GM19099 (cell line): ENCODE data around the gene CASP10.

ENCODE experiments used
- POLR2A ChIP-seq: IDR thresholded peaks from 3 replicates; pipeline ENCODE4 v1.6.1; 2011; ENCODE audit warnings: low read depth; ENCODE audit not compliant: insufficient read length; ENCODE audit errors: extremely low read depth

The CASP10 gene

GRCh38 chr2:201208563-201209252, 25.8 kb downstream of the CASP10 start:
- no peak for TF ChIP-seq POLR2A

GRCh38 chr2:201215963-201216362, 33.0 kb downstream of the CASP10 start:
- no peak for TF ChIP-seq POLR2A

- TF ChIP-seq POLR2A = no peak
Observed at GRCh38 chr2:201216918-201217317, 34.0 kb downstream of the CASP10 start.

- no peak for TF ChIP-seq POLR2A
Observed at GRCh38 chr2:201218780-201219179, 35.8 kb downstream of the CASP10 start.

- no peak for TF ChIP-seq POLR2A
Observed at GRCh38 chr2:201219328-201220096, 36.6 kb downstream of the CASP10 start.

GRCh38 chr2:201220102-201220570, 37.2 kb downstream of the CASP10 start:
- no peak for TF ChIP-seq POLR2A

GRCh38 chr2:201223089-201224073, 40.4 kb downstream of the CASP10 start:
- TF ChIP-seq POLR2A = no peak

GRCh38 chr2:201228271-201228911, 45.5 kb downstream of the CASP10 start:
- TF ChIP-seq POLR2A = no peak

- TF ChIP-seq POLR2A = no peak
Observed at GRCh38 chr2:201228912-201229290, 46.0 kb downstream of the CASP10 start.

- peak; percentile 64 for TF ChIP-seq POLR2A
Observed at GRCh38 chr2:201231781-201232466, 49.0 kb downstream of the CASP10 start.

GRCh38 chr2:201232467-201232815, 49.5 kb downstream of the CASP10 start:
- no peak for TF ChIP-seq POLR2A

GRCh38 chr2:201233192-201233811, 50.4 kb downstream of the CASP10 start:
- peak; percentile 83 for TF ChIP-seq POLR2A

GRCh38 chr2:201233812-201234662, 51.1 kb downstream of the CASP10 start:
- TF ChIP-seq POLR2A = no peak

GRCh38 chr2:201234663-201235135, 51.8 kb downstream of the CASP10 start:
- no peak for TF ChIP-seq POLR2A
